ENCODE measurements around the gene RAPGEF5.

The RAPGEF5 gene

DNA sequence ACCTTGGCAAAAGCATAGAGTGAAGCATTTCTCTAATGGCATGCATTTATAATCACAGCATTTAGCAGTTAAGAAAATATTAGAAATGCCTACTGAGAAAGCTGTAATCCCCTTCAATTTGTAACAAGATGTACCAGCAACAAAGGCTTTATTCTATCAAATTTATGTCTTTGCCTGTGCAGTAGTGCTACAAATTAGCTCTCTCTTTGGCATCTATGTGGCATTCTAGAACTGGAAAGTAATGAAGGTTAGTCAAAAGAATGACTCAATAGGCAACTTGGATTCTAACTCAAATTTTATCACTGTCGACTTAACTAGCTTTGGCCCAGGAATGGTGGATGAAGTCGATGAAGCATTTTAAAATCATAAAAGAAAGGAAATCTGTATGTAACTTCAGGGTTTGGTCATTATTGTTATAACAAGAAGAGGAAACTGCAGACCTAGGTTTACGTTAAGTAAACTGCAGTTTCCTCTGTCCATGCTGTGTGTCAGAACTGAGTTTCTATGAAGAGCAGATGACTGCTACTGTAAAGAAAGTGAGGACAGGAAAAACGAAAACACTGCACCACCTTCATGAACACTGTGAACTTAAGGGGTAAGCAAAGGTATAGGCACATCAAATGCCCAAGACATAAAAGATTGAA is 140.0 kb downstream of the RAPGEF5 start:
- no peak for DNase-seq (ENCODE audit: low read depth)

DNA sequence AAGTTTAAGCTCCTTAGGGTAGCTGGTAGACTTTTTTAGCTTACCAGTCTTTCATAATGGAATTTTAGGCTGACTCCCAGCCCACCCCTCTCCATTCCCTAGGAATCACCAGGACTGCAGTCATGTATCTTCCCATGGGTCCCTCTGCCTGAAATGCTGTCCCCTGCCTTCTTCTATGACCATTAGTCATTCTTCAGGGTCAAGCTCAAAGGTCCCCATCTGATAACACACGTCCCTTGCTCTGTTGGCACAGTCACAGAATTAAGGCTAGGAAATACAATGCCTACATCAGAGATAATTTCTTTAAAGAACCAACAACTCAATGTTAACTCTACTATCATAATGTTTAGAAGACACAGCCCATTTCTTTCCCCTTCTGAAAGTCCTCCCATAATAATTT is 140.6 kb downstream of the RAPGEF5 start:
- DNase-seq (ENCODE audit: low read depth), result no peak

DNA sequence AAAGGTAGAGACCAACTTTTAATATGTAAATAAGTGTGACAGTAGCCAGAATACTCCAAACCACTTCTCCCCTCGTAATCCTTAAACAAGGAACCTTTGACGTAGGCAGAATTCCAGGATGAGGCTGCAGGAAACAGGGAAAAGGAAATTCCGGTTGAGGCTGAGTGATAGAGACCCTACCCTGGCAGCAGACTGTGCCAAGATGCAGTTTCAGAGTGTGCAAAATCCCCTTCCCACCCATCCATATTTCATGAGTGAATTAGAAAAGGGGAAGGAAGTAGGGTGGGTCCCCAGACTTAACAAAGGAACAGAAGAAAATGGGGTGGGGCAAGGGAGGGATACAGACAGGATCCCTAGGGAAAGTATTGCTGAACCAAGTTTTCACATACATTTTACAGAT is 143.0 kb downstream of the RAPGEF5 start:
- DNase-seq (ENCODE audit: low read depth), result no peak

DNA sequence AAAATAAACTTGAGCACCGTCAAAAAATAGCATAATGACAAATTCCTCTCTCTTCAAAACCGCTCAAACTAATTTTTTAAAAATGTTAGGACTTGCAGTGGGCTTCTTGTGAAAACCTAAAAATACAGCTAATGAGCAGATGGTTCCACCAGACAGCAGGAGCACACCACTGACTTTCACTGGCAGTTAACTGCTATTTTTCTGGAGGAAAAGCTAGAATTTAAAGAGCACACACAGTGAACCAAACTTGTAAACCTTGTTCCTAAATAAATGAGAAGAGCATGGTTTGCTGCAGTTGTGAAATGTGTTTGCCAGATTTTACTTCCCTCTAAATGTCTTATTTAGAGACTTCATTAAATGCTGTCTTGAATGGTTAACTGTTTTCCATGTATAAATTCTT is 143.9 kb downstream of the RAPGEF5 start:
- DNase-seq (ENCODE audit: low read depth), result no peak

DNA sequence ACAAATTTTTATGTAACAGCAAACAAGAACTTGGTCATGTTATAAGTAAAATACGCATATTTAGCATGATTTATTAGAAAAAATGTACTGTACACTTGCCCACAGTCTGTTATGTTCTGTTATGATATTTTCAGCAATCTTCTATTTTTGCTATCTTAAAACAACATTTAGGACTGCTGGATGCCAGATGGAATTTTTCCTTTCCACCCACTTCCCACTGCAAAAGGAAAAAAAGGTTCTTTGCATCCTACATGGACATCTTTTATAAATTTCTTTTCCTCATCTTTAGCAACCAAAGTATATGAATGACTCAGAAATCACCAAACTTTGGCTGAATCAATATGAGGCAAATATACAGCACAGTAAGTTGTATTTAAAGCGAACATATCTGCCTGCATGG is 146.0 kb downstream of the RAPGEF5 start:
- no peak for DNase-seq (ENCODE audit: low read depth)

DNA sequence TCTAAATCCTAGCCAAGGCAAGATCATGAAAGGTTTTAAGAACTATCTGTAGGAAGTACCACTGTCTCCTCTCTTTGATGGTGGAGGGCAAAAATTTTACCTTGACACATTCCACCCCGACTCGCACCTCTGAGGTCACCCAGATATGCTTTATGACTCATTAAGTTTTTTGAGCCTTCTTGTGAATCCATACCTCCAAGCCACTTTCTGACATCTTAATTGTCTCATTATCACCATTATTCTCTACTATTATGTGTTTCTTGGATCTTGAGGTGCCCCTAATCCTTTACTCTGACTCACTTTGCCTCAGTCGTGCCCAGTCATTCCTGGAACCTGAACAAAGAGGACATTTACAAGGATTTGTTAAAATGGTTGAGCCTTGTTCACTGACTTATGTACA is 146.6 kb downstream of the RAPGEF5 start:
- DNase-seq (ENCODE audit: low read depth), result no peak

DNA sequence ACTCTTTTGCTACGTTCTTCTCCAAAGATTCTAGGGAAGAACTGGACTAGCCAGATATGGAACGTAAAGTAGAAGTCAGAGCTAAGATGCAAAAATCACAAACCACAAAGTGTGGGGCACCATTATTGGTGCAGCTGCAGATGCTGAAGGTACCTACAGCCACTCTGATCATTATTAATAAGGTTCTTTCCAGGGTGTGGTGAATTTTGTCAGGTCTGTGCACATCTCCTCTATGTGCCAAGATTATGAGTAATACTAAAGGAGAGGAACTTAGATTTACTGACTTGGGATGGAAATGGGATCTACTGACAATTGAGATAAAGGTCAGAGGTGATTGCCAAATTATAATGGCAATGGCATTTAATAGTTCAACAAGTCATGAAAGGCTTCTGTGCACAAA is 148.2 kb downstream of the RAPGEF5 start:
- no peak for DNase-seq (ENCODE audit: low read depth)

DNA sequence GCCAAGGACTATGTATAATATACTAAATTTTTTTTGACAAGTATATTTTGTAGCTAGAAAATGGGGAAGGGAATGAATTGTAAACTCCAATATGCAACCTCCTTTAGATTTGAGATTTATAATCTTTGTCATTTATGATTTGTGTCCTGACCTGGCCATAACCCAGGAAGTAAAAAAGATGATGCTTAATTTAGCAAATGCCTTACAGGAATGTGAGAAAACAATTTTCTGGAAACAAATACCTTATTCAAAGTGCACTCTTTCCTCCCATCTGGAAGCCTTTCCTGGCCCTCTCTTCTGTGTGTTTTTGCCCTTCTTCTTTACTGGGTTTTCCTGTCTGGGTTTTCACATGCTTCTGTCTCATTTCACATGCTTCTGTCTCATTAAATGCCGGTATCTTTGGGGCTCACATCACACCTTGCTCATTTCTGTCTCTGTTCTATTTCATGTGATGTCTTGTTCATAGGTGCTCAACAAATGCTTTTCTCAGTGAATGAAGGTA is 149.2 kb downstream of the RAPGEF5 start:
- no peak for DNase-seq (ENCODE audit: low read depth)

DNA sequence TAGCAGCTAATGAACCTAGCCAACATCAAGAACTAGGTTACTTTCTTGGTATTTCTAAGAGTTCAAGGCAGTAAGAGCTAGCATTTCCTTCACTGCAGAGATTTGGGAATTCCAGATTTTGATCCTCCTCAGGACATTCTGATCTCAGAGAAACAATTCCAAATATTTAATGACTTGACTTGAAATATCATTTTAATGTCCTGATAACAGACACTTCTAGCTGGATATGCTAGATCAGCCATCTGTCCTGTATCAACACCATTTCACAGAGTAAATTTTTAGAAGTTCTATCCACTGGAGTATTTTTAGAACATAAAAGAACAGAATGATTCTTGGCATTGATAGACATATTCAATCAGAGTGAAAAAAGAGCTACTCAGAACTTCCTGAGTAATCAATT is 151.3 kb downstream of the RAPGEF5 start:
- DNase-seq (ENCODE audit: low read depth), result no peak

DNA sequence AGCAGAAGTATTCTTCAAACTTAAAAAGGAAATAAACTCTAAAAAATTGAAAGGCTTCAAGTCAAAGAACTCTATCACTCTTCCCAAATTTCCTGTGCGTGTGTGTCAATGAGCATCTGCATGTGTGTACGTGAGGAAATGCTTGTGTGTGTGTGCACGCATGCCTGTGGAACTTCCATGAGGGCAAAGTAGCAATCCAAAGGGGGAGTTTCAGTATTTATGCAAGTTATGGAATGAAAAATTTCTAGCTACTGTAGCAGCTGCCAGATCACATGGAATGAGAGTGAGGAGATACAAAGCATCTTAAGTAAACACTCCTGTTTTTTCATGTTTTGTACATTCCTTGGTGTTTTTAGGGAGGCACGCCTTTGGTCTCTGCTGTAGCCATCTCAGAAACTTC is 152.6 kb downstream of the RAPGEF5 start:
- DNase-seq (ENCODE audit: low read depth), result no peak

DNA sequence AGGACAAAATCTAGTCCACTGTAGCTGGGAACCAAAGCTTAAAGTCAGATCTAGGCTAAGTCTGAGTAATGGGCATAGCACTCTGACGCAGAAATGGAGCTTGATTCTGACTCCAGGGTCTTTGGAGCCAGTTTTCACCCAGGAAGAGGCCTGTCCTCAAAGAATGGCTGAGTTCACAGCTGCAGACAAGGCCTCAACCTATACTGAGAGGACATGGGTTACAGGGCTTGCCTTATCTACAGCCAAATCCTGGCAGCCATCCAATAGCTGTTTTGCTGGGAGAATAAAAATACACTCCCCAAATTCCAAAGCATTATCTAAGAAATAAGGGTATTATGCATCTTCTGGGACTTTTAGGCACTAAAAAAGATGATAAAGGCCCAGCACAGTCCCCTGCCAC is 154.8 kb downstream of the RAPGEF5 start:
- no peak for DNase-seq (ENCODE audit: low read depth)

DNA sequence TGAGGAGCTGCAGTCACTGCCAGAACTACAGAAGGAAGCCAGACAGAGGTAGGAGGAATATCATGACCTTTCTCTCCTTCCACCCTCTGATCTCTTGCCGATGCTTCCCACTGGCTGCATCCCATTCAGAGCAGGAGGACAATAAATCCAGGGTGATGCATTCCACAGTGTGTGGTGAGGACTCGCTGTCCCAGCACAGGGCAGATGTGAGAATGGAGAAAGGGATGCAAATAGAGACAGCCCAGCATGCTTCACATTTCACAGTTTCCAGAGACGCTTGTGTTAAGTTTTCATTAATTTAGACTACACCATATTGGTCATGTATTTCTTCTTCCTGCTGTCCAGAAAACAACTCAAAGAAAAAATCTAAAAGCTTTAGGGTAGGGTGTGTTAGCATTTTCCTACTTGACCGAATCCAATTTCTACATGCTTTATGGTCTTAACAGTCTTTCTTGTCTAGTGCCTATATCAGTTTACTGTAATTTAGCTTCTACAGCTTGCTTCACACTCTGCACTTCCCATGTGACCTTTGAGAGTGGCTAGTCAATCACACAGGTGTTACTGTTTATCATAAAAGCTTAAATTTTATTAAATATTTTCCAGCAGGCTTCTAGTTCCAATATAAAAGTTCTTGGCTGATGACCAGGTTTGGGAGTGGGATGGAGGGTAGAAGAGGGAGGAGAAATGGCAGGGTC is 155.6 kb downstream of the RAPGEF5 start:
- no peak for DNase-seq (ENCODE audit: low read depth)

DNA sequence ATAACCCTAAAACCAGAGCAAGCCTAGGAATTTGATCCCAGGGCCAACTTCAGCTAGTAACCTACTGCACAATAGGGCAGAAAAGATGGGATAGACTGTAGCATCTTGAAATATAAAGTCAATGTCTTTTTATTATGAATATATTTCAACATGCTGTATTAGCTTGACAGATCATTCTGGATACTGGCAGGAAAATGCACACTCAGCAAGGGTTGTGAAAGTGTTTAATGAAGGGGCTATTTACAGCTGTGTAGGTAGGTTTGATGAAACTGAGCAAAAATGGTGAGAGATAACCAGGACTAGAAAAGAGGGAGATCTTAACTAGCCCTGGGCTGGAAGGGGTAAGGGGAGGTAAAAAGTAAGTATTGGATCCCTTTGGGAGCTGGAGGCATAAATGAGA is 156.2 kb downstream of the RAPGEF5 start:
- no peak for DNase-seq (ENCODE audit: low read depth)

DNA sequence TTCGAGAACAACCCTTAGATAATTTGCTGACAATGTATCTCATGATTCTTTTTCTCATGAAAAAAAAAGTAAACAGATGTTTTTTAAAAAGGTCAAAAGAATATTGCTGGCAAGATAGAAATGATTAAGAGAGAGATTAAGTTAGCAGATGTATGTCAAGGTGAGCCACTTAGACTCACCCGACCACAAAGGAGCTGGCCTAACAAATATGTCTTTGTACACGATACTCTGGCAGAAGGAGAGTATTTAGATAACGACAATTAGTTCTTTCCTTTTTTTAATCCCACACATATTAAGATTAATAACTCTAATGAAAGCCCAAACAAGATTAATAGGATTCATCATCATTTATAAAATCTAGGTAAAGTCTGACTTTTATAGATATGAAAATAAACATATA is 156.7 kb downstream of the RAPGEF5 start:
- no peak for DNase-seq (ENCODE audit: low read depth)

DNA sequence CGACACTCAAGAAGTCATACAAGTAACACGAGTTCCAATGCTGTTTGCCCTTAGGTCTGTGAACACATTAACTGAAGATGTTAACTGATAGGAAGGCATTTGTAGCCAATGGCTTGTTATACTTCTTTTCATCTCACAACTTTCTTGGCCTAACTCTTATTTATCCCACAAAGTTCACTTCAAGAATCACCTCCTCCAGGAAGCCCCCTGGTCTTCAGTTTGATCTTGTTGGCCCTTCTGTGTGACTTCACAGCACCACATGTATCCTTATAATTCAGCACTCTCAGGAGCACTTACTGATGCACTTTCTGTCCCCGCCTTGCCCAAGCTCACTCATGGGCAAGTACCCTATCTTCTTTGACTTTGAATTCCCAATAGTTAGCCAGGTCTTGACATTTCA is 159.6 kb downstream of the RAPGEF5 start:
- DNase-seq (ENCODE audit: low read depth), result no peak

DNA sequence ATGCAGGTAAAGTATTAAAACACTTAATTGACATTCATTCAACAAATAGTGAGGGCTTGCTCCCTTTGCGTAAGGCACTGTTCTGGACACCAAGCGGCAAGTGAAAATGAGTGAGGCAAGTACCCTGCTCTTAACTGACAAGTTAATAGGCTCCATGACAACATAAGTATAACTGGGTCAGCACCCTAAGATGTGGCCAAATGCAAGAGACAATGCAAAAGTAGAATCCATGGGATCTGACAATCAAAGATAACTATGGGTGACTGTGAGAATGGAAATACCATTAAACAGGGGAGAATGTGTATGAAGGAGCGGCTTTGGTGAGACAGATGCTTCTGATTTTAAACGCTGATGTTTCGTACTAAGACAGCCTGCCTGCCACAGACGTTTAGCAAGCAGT is 160.5 kb downstream of the RAPGEF5 start:
- no peak for DNase-seq (ENCODE audit: low read depth)

DNA sequence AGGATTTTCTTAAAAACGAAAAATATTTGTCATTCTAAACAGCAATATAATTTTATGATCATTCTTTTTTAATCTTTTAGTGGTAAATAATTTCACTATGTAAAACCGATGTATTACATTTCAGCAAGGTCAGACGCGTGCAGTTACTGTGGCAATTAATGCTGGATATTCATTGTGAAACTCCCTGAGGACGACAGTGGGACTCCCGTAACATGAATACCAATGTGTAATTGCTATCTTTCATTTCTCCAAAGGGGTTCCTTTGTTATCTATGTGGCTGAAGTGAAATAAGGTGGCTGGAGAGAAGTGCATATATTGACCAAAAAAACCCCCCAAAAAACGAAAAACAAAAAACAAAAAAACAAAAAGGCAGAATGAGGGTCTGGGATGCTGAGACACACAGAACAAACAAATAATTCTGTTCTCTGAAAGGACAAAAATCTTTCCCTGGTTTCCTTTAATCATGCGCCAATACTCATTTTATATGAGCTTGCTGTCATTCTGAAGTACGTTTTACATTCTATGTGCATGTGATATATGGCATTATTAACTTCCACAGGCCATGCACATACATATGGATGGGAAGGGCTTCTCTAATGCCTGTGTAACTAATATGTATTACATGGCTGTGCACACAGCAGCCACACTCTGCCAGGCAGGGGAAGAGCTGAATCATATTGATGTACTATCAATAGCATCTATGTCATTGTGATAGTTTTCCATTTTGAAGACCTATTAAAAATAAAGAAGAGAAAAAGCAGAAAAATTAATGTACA is 161.4 kb downstream of the RAPGEF5 start:
- DNase-seq (ENCODE audit: low read depth), result no peak

DNA sequence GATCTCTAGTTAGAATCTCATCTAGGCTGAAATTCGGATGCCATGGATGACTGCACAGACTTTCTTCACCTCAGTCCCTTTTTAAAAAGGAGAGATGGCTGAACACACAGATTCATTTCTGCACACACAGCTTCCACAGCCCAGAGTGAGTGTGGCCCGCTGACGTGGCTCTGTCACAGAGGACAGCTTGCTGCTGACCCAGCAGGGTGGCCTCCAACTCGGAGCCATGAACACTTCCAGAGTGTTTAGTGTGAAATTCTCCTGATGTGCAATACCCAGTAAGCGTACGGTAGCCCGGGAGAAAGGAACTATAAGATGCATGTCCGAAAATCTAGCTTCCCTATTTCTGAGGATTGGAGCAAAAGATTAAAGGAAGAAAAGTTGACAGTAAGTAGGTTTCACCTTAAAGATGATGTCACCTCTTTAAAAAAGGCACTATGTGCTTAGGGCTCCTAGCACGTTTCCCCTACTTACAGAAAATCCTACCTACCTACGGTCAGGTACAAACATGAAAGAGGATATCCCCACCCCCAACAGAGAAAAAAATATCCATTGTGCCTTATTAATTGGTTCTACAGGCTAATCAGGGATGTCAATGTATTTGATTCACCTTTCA is 162.2 kb downstream of the RAPGEF5 start:
- no peak for DNase-seq (ENCODE audit: low read depth)

DNA sequence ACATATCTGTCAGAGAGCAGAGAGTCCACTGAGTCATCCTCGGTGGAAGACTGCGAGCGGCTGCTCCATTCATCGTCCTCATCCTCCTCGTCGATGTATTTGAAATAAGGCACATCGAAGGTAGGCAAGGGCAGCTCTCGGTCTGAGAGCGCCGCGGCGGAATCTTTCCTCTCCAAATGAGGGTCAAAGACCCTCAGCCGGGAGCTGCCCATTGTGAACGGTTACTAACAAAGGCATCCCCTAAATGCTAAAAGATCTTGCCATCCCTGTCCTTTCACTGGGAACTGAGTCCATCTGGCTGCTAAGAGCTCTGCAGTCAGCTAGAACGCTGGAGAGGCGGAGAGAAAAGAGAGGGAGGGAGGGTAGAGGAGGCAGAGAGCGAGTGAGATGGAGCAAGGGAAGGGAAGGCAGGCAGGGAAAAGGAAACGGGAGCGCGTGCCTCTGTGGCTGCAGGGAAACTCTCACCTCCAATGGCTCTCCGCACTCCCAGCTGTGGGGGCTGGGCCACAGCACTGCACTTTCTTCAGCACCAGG is 163.4 kb downstream of the RAPGEF5 start:
- no peak for DNase-seq (ENCODE audit: low read depth)

DNA sequence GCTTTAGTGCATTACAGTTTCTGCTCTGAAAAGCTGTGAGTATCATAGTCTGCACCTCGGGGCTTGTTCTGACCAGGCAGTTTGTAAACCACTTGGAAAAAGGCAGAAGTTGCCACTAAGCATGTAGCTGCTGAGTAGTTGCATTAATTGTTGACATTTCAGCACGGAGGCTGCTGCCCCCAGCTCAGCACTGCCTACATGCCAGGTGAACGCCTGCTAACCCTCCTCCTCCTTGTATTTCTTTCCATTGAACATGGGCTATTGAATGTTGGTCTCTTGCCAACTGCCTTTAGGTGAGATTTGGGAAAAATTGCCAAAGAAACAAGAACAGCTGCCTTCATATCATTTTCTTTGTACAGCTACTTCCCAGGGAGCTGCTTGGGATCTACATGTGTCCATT is 164.2 kb downstream of the RAPGEF5 start:
- no peak for DNase-seq (ENCODE audit: low read depth)

DNA sequence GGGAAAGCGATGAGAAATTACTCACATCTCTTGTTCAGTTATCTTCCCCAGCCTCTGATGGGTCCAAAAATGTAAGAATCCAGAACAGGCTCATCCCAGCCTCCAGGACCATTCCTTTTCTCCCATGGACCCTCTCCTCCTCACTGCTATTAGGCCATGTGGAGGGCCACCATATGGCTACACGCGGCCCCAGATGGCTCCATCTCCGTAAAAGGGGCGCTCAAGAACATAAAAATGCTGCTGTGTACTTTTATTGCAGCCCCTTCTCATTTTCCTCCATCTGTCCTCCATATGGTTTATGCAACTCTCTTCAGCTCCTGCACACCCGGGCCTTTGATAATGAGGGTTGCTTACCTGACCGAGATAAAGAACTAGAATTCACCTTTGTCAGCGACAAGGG is 166.2 kb downstream of the RAPGEF5 start:
- DNase-seq (ENCODE audit: low read depth), result no peak

DNA sequence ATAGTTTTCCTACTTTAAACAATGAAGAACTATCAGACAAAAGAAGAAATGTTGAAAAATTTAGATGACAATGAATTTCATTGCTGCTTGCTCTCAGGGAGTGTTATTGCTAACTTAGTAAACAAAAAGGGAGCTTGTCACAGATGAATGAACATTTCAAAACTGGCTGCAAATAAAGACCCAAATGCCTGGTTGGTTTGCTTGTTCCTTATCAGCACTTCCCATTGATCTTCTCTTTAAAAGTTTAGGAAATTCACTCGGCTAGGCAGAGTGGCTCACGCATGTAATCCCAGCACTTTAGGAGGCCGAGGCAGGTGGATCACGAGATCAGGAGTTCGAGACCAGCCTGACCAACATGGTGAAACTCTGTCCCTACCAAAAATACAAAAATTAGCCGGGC is 167.2 kb downstream of the RAPGEF5 start:
- DNase-seq (ENCODE audit: low read depth), result no peak

DNA sequence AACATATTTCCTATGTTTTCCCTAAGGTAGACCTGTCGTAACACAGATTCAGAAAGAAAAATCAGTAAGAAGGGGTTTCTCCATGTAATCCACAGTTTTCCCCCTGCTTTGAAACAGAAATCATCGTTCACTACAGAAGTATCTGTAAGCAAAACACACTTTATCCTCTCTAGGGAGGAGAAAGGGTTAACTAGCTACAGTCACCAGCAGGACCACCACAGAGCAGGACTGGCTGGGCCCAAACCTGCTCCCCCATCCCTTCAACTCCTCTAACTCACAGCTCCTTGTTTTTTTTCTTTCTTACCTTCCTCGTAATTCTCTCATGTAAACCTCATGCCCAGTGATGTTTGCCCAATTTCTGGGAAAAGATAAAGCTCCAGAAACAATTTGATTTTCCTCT is 167.7 kb downstream of the RAPGEF5 start:
- DNase-seq (ENCODE audit: low read depth), result no peak
